GM19099 (cell line): ENCODE measurements around the gene VPS50.

Experiments used
- POLR2A ChIP-seq: IDR thresholded peaks from 3 replicates; pipeline ENCODE4 v1.6.1; 2011; ENCODE audit warnings: low read depth; ENCODE audit not compliant: insufficient read length; ENCODE audit errors: extremely low read depth

The VPS50 gene

GRCh38 chr7:93354815-93355214, 122.6 kb downstream of the VPS50 start:
- TF ChIP-seq POLR2A: no peak

GRCh38 chr7:93359520-93360198, 127.5 kb downstream of the VPS50 start:
- no peak for TF ChIP-seq POLR2A

GRCh38 chr7:93361853-93362252, 129.7 kb downstream of the VPS50 start:
- no peak for TF ChIP-seq POLR2A

- no peak for TF ChIP-seq POLR2A
Observed at GRCh38 chr7:93364806-93365205, 132.6 kb downstream of the VPS50 start.

- no peak for TF ChIP-seq POLR2A
Observed at GRCh38 chr7:93365341-93365740, 133.2 kb downstream of the VPS50 start.

- no peak for TF ChIP-seq POLR2A
Observed at GRCh38 chr7:93366816-93367215, 134.7 kb downstream of the VPS50 start.

- TF ChIP-seq POLR2A: no peak
Observed at GRCh38 chr7:93367254-93367653, 135.1 kb downstream of the VPS50 start.

GRCh38 chr7:93373537-93373936, 141.4 kb downstream of the VPS50 start:
- no peak for TF ChIP-seq POLR2A

GRCh38 chr7:93374345-93374940, 142.3 kb downstream of the VPS50 start:
- no peak for TF ChIP-seq POLR2A

GRCh38 chr7:93375603-93376002, 143.4 kb downstream of the VPS50 start:
- TF ChIP-seq POLR2A: no peak

GRCh38 chr7:93378131-93378760, 146.1 kb downstream of the VPS50 start:
- TF ChIP-seq POLR2A: no peak

- no peak for TF ChIP-seq POLR2A
Observed at GRCh38 chr7:93382362-93382761, 150.2 kb downstream of the VPS50 start.

- no peak for TF ChIP-seq POLR2A
Observed at GRCh38 chr7:93390660-93391059, 158.5 kb downstream of the VPS50 start.

GRCh38 chr7:93392984-93393383, 160.8 kb downstream of the VPS50 start:
- TF ChIP-seq POLR2A: no peak

GRCh38 chr7:93399642-93400041, 167.5 kb downstream of the VPS50 start:
- no peak for TF ChIP-seq POLR2A

- TF ChIP-seq POLR2A: no peak
Observed at GRCh38 chr7:93402944-93403343, 170.8 kb downstream of the VPS50 start.
